Renal pelvis (tissue), 4 donors: Measurements from ENCODE around the gene EDEM1. TPM values are rescaled to one million over a fixed set of nuclear protein-coding genes. Genes with fewer than 3 reads are reported as not detected.
"Not testable (repeated sequence)": the region's sequence is repeated elsewhere in the genome, so short reads cannot be mapped to it uniquely, and the experiment has no call there.

Experiments
- DNase-seq: peaks from one replicate; pipeline ENCODE4 v3.0.0-alpha.2; 2013
- polyA plus RNA-seq, 3 donors: library from polyadenylated mRNA; unstranded; fragments of 120-200 nt; gene quantifications; one replicate each; pipeline ENCODE4 v1.2.1, GENCODE V29; 2013; ENCODE audit not compliant: insufficient read length in 3 of 3

EDEM1 gene
- polyA plus RNA-seq, 3 donors, result 15.5 to 22.7 (median 22.5) TPM

DNA sequence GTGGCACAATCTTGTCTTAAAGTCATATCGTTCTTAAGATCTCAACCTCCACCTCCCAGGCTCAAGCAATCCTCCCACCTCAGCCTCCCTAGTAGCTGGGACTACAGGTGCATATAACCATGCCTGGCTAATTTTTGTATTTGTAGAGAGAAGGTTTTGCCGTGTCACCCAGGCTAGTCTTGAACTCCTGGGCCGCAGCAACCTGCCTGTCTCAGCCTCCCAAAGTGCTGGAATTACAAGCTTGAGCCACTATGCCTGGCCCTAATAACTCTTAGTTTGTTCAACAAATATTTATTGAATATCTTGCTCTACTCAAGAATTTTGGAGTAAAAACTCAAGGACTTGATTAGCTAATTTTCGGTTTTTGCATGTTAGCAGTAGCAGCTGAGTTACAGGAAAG is 19.4 kb upstream of the EDEM1 start:
- DNase-seq, result no peak

DNA sequence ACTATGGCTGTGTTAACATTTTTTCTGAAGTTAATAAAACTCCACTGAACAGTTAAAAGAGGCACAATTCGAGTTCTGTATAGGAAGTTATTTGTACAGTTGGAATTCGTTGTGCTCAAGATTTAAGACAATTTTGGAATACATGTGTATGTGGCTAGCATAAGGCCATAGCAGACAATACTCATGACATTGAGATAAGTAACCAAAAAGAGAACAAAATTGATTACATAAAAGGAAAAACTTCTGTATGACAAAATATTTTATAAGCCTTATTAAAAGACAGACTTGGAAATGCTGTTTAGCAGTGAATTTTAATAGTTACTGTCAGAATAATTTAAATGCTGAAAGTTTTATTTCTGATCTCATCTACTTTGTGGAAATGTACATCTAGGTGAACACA is 17.7 kb upstream of the EDEM1 start:
- no peak for DNase-seq

DNA sequence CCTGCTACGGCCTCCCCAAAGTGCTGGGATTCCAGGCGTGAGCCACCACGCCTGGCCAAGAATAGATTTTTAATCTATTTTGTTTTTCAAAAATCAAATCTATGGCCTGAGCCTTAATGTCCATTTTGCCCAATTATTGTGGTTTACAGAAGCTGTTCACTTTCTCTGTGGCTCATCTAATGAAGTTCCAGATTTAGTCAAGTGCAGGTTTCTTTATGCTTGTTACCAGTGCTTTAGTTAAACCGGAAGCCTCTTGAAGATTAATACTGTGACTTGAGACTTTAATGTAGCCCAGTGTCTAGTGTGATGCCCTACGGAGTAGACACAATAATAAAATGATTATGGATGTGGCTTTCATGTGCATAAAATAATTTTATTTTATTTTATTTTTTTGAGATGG is 16.5 kb upstream of the EDEM1 start:
- DNase-seq, result no peak

DNA sequence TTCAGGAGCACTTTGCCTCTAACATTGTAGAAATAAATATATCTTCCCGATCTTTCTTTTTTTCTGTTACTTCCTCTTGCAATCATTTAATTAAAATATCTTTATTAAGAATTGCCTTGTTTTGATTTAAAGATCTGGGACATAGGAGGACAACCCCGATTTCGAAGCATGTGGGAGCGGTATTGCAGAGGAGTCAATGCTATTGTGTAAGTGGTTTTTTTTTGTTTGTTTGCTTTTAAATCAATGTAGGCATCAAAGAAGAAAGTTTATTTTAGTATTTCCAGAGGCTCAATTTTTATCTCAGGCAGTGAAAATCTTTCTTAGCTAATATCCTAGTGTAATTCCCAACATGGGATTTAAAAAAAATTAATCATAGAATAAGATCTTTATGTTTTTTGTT is 15.5 kb upstream of the EDEM1 start:
- DNase-seq, result no peak

DNA sequence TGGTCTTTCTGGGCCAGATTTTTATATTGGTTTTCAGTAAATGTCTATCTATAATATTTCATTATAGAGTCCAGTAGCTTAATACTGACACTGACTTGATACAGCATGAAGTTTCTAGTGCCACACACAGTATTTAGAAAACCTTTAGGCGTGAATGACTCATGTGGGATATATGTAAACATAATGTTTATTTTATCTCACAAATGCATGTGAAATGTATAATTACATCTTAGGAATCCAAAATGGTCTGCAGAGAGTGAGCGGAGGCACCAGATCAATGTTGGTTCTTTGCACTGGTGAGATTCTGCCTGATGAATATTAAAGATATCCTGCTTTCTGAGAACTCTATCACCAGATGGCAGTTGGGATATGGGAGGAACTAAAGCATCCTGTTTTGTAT is 8.5 kb upstream of the EDEM1 start:
- DNase-seq, result not testable (repeated sequence)

DNA sequence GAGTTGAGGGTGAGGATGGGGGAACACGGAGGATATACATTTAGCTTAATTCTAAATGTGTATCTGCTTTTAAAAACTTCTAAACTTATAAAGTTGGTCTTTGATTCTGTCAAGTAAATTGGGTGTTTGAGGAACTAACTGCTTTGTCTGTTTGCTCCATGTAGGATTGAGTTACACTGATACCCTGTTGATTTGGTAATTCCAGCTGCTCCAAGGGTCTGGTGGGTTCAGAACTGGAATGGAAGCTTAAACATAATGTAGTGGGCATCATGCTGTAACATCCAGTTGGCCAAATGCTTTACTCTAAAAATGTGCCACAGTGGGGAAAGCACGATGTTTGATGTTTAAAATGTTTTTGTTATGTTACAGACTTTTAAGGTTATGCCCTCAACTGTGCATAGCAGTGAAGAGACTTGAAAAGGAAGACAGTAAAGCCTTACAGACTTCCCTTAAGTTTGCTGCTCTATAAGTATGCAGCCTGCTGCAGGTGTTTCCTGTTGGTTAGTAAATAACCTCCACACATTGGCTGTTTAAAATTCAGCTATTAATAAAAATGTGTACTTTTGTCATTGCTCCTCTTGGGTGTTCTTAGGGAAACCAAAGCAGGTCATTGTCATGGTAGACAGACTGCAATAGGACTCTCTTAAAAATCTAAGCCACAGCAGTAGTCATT is 5.9 kb upstream of the EDEM1 start:
- peak; percentile 16 for DNase-seq

DNA sequence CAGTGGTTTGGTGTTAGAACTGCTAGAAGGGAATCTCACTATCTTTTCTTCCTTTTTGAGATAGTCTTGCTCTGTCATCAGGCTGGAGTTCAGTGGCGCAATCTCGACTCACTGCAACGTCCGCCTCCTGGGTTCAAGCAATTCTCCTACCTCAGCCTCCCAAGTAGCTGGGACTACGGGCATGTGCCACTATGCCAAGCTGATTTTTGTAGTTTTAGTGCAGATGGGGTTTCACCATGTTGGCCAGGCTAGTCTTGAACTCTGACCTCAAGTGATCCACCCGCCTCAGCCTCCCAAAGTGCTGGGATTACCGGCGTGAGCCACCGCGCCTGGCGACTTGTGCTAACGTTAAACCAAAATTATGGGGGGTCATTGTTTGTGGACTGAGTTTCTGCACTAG is 3.8 kb upstream of the EDEM1 start:
- DNase-seq, result not testable (repeated sequence)

DNA sequence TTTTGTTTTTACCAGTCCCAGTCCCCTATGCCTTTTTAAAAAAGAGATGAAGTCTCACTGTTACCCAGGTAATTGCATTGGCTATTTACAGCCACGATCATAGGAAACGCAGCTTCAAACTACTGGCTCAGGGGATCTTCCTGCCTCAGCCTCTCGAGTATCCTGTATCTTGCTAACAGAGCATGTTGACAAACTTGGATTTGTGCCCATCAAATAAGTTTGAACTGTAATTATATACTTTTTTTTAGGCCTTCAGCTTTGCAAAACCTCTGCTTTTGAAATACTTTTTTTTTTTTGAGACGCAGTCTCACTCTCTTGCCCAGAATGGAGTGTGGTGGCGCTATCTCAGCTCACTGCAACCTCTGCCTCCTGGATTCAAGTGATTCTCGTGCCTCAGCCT is 3.0 kb upstream of the EDEM1 start:
- DNase-seq, result no peak

DNA sequence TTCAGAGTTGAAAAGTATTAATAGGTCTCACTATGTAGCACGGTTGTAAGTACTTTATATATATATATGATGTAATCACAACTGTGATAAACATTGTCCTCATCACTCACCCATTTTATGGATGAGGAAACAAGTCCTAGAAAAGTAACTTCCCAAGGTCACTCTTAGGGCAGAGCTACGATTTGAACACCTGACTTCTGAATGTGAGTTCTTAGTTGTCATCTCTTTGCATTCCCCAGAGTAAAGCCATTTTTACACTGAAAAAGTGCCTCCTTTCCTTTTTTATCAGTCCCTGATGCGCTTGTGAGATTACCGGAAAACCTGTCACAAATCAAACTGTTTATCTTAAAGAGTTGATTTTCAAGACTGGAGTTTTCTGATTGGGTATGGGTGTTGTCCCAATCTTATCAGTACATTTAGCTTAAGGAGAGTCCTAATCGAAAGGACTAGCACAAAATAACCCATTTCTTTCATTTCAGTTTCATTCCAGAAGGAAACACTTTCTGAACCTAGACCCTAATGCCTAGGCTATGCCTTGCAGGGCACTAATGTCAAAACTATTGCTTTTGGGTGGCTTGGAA is 2.3 kb upstream of the EDEM1 start:
- DNase-seq, result no peak

DNA sequence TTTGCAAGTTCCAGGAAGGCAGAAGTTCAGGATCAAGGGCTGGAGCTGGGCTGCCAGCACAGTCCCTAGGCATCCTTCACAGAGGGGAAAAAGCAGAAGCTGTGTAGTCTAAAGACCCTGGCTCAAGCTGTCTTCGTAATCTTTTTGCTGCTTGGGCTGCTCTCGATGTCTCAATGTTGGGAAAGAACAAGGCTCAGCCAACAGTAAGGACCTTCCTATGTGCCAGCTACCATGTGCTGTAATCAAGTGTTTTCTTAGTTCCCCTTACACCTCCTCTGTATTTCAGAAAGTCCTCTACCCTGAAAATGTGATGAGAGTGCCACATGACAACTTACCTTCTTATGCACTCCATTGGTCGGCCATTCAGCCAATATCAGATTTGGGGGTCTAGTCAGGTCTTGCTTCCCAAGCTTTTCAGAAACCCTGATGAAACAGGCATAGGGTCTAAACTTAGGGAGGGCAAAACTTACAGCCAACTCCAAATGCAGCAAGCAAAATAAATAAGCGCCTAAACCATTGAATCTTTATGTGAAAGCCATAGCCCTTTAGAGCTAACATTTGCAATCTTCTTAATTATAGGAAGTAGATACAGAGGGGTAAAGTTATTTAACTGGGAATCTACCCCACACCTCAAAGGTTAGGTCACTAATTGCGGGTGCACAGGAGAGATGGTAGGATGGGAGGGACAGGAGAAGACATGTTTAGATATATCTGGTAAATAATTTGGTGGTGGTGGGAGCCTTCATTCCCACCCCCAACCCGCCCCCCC is 1.2 kb upstream of the EDEM1 start:
- no peak for DNase-seq

DNA sequence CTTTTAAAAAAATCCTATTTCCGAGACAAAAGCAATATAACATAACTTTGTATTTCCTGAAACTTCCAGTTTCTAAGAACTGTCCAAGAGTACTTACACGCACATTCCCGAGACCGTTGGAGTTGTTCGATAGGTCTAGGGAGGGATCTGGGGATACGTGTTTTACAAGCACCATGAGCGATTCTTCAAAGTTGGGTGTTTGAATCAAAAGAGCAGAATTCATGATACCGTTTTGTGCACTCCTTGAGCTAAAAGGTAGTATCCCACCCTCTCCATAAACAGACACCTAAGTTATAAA is 700 bp upstream of the EDEM1 start:
- peak; percentile 37 for DNase-seq

DNA sequence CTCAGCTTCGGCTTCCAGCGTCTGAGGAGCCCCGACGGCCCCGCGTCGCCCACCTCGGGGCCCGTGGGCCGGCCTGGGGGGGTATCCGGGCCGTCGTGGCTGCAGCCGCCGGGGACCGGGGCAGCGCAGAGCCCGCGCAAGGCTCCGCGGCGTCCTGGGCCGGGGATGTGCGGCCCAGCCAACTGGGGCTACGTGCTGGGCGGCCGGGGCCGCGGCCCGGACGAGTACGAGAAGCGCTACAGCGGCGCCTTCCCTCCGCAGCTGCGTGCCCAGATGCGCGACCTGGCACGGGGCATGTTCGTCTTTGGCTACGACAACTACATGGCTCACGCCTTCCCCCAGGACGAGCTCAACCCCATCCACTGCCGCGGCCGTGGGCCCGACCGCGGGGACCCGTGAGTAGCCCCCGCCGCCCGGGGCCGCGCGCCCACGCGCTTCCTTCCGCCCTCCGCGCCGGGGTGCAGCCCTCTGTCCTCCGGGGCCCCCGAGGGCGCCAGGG is 462 bp downstream of the EDEM1 start:
- peak; percentile 27 for DNase-seq

DNA sequence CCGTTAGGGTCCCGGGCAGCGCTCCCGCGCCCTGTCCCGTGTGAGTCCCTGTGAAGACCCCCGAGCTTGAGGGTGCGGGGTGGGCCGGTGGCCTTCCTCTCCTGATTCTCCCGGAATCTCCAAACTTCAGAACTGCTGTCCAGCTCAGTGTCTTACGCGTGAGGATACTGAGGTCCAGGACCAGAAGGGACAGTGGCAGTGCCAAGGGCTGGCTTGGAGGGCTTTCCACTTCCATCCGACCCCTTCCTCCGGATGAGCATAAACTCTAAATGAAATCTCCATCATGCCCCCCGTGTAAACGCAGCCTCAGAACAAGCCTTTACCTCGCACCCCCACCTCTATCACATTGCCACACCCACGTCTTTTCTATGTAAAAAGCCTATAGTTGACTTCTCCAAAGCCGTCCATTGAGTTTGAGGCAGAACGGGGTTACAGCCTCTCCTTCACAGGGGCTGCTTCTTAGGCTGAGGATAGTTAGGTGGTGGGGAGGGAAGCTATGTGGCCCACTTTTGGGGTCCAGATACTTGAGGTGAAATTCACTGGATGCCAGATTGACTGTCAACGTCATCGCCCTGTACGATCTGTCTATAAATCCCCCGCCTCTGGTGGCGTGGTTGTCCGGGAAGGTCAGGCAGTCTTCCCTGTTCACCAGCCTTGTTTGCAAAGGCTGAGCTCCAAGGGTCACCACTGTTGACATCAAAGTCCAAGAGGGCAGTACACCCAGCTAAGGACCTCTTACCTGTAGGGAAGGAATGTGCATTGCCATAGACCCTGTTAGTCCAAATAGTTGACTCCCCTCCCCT is 1.1 kb downstream of the EDEM1 start:
- peak; percentile 28 for DNase-seq

DNA sequence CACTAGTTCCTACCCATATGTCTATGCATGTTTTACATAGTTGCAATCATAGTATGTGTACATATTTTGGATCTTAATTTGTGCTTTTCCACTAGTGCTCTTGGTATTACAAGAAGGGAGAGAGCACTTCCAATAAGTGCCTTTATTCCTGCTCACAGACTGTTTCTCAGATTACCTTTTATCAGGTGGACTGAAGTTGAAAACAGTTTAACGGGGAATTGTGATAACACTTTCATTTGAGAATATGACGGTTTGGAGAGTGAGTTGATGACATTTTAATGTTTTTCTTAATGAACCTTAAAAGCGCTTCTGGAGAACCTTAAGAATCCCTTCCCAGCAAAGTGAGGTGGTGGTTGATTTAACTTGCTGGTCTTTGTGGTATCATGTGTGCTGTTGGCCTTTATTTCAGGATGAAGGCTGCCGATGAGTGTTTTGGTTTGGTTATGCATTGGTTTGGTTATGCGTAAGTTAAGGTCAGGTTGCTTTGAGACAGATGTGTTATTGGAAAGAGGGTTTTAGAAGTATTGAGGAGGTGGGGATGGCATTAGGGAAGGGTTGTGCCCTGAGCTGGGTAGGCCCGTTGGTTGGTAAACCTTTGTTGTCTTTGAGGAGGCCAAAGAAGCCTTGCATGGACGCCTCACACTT is 2.8 kb downstream of the EDEM1 start:
- DNase-seq, result no peak

DNA sequence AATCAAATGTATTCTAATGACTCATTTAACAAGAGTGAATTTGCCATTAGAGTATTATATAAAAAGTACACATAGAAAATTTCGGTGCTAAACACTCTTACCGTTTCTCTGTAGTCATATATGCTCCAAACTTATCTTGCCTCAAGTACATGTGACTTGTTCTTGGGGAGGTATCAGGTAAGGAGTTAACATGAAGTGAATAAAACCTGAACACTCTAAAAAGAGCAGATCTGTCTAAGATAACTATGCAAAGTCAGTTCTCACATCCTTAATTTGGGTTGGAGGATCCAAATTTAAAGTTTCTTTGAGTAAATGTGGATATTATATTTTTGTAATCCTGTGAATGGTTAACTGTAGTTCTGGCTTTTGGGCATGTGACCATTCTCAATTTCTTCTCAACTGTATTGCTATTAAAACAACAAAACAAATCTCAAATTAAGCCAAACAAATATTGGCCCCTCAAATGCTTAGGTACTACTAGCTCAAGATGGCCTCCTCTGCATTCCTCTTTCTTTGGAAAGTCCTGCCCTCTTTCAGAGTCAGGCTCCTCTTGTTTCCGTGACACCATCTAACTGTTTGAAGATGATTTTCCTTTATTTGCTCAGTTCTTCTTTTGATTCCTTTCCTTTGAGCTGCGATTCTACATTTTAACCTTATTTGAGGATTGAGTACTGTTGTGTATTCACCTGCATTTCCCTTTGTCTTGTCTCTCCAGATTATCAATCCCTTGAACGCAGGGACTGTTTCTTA is 4.2 kb downstream of the EDEM1 start:
- no peak for DNase-seq

DNA sequence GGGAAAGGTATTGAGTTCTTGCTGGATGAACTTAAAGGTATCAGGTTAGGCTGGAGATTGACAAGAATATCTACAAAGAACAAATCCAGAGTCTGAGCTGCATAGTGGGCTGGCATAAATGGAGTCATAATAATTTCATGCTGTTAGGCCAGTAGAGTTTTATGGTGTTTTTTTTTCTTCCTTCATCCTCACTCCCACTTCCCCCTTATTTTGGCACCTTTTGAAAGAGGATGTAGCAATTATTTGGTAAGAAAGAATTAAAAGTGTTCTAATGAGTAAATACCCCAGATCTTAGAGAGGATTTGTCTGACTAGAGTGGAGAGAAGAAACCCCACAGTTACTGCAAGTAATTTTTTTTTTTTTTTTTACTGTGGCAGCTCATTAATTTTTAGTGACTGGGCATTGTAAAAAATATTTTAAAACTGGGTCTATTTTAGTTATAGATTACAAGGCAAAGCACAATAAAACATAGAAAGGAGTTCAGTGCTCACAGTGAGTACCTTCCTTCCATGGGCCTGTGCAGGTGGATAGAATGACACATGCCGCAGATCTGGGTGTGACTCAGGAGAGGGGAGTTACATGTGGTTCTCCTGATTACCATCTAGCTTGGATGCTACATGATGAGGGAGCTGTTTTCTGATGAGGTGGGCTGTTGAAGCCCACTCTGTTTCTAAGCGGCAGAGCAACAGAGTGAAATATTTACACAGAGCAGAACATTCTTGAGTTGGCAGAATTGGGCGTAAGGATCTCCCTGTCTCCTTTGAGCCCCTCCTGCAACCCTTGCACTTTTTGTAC is 5.3 kb downstream of the EDEM1 start:
- no peak for DNase-seq

DNA sequence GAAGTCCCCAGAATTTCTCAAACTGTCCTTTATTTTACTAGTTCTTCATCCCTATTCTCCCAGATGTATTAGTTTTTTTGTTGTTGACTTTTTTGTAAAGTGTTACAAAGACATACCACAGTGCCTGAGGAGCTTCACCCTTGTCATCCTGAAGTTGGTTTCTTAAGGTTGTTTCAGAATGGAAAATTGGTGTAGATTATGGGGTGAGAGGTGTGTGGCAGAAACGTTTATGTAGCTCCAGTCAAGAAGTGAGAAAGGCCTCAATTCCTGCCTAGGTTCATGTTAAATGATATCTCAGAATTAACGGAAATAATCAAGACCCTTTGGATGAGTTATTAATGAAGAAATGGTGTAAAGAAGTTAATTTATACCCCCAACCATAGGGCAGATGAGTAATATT is 6.8 kb downstream of the EDEM1 start:
- no peak for DNase-seq

DNA sequence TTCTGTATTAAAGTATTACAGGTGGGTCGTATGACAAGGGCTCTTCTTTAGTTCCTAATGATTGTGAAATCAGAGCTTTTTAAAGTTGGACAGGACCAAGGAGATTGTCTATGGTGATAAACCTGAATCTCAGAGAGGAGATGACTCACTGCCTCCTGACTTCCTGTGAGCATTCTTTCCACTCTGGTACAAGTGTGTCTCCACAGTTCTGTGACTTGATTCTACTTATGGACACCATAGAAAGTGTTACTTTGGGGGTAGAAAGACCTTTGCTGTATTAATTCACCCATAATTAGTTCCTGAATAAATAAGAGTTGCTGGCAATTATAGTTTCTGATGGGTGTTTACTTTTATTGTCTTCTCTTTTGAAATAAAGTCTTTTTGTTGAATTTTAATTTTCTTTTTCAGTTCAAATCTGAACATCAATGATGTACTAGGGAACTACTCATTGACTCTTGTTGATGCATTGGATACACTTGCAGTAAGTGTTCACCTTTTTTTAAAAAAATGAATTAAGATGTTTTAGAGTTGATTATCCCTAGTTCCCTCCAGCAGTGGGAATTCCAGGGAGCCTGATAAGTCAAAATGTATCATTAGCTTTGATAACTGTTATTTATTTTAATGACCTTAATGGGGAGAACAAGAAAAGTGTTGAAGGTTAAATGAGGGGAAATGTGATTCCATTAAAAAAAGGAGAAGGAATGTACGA is 7.4 kb downstream of the EDEM1 start:
- no peak for DNase-seq

DNA sequence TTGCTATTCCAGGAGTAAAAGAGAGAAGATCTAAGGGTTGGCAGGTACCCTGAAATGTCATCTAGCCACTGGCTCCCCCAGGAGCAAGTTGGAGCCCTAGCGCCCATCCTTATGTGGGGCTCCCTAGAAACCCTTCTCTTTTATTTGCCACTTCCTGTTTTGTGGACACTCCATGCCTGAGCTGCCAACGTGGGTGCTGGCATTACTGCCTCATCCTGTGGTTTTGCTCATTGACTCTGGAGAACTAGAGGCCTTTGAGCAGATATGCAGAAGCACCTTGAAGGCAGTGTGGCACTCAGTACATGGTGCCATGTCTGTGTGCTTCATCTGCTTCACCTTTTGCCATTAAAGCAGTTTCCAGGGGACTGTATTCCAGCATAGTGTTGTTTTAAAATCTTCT is 8.1 kb downstream of the EDEM1 start:
- DNase-seq, result no peak

DNA sequence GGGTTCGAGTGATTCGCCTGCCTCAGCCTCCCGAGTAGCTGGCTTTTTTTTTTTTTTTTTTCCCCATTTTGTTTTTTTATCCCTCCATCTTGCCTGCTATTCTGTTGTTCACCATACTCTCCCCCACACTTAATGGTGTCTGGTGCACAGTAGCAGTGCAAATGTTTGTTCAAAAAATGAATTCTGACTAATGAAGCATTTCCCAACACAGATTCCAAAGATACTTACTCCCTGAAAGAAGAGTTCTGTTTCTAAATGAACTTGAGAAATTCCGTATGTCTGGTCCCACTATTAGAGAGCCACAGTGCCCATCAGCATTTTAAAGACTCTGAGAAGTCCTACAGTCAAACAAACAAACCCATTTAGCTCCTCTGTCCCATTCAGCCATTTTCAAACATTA is 9.5 kb downstream of the EDEM1 start:
- DNase-seq, result no peak
